HG03196 (cell line): Measurements from ENCODE around the gene GALNT14.

Experiments
- ATAC-seq: cut with Tn5 transposase; IDR thresholded peaks from one replicate; pipeline ENCODE4 v1.9.1; 2021; ENCODE audit not compliant: unreplicated experiment

The GALNT14 gene

GRCh38 chr2:30981096-30981495 is 157.1 kb downstream of the GALNT14 start:
- ATAC-seq, result no peak

- ATAC-seq, result no peak
Observed at GRCh38 chr2:30979822-30980245, 158.4 kb downstream of the GALNT14 start.

DNA sequence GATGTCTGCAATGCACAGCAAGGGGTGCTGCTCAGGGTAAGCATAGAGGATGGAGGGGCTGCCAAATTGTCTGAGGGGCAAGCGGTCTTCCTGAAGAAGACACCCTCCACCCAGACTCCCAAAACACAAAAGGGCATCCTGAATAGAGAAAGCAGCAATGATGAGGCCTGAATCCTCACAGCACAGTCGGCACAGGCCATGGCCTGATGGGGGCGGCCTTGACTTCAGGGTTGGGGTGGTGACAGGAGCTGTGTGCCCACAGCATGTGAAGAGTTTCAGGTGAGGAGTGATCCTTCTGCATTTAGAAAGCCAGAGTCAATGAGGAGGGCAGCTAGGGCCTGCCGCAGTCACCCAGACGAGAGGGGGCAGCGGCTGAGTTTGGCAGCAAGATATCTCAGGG is 159.4 kb downstream of the GALNT14 start:
- ATAC-seq, result no peak

DNA sequence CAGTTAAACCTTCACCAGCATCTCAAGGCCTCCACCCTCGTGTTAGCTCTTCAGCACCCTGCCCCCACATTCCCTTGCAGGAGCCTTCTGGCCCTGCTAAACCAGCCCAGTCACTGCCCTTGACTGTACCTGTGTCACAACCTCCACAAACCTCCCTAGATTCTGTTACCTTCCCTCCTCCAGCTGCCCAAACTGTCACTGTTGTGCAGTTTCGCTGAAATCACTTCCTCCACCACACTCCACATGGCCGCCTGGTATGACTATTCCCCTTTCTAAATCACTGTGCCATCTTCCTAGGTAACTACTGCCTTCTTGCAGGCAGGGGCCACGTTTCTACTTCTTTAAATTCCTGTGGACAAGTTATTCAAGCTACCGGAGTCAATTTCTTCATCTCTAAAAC is 160.2 kb downstream of the GALNT14 start:
- ATAC-seq, result no peak

DNA sequence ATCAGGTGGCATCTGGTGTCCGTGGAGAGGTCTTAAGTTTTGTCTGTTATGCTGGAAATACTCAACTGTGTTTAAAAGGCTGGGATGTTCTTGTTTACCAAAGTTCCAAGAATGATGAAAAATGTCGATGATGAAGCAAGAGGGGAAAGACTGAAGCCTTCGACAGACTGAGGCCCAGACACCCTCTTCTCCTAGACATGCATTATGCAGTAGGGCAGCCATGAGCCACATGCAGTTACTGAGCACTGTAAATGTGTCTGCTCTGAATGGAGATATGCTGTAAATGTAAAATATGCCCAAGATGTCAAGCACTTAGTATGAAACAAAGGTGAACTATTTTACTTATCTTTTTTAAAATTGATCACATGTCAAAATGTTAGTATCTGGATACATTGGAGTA is 163.1 kb downstream of the GALNT14 start:
- no peak for ATAC-seq

DNA sequence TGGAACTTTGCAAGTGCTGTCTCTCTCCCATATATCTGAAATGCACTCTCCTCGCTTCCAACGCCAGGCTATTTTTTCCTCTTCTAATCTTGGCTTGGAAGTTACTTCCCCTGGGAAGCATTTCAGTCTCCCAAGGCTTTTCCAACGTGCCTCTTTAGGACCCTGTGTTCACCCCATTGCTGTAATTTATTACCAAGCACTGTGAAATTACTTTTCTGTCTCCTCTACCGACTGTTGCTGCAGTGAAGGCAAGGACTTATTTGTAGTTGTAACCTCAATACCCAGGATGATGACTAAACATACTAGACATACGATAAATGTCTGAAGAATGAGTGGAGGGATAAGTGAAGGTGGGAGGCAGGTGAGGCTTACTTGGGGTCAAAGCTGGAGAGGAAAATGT is 163.7 kb downstream of the GALNT14 start:
- ATAC-seq, result no peak

DNA sequence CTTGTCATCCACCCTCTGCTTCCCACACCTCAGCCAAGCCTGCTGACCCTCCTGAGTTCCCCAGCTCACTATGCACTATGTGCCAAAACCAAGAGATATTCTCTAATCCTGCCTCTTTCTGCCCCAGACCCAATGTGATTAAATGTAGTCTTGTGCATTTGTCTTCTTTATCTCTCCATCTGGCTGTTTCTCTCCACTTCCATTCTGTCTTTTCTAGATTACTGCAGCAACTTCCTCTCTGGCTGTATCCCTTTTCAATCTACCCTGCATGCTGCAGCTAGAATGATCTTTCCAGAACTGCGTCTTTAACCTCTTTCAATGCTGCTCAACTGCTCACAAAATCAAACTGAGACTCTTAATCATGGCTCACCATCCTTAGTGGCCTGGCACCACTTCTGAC is 164.1 kb downstream of the GALNT14 start:
- no peak for ATAC-seq

DNA sequence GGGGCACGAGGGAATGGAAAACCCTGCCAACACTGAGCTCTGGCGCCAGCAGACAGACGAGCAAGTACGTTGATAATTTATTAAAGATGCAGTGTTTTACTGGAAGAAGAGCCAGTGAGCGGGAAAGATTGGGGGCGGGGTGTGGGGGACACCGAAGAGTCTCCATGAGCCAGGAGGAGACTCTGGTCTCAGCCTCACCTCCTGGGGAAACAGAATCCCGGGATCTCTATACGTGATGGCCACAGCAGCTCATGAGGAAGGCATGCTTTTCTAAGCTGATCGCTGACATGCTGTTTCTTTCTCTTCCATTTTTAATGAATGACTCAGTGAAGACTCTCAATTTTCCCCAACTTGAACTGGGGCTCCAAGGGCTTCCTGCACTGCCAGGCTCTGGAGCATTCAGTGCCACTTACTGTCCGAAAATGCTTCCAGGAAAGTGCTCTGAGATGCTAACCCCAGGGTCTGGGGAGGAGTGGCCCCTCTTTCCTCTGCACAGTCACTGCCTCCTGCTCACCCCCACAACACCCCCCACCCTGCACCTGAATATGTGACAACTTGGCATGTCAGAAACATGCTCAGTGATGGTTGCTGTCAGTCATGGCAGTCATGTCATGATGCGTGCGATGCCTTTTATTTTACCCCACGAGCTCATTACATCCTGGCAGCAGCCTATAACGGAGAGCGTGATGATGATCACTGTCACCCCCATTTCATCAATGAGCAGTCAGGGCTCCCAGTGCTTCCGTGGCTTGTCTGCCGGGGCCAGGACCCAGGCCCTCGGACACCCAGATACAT is 166.8 kb downstream of the GALNT14 start:
- no peak for ATAC-seq

GRCh38 chr2:30968660-30969397 is 169.4 kb downstream of the GALNT14 start:
- ATAC-seq, result no peak

GRCh38 chr2:30966786-30967185 is 171.5 kb downstream of the GALNT14 start:
- ATAC-seq, result no peak

GRCh38 chr2:30965022-30965531 is 173.2 kb downstream of the GALNT14 start:
- no peak for ATAC-seq

DNA sequence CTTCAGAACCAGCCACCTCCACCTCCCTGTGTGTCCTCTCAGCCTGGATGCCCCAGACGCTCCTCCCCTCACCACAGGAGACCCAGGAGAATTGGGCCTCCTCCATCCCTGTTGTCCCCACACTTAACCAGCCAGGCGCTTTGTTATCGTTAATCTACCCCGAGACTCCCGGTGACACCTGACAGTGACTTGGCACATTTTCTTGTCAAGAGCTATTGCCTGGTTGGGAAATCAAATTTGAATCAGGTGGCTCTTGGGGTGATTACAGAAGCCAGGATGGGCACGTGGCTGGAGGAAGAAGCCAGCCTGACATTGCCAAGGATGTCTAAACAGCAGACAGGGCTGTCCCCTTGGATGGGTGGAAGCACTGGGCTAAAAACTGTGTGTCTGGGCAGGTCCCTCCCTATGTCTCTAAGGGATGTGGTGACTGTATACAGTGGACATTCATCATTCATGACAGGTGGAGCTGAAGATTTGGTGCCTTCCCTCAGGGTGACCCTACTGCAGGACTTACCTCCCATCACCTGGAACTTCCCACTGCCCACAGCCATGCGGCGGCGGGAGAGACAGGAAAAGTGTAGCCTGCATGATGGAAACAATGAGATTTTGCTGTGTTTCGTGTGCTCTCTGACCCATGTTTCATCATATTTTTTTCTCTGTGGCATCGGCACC is 173.8 kb downstream of the GALNT14 start:
- no peak for ATAC-seq

DNA sequence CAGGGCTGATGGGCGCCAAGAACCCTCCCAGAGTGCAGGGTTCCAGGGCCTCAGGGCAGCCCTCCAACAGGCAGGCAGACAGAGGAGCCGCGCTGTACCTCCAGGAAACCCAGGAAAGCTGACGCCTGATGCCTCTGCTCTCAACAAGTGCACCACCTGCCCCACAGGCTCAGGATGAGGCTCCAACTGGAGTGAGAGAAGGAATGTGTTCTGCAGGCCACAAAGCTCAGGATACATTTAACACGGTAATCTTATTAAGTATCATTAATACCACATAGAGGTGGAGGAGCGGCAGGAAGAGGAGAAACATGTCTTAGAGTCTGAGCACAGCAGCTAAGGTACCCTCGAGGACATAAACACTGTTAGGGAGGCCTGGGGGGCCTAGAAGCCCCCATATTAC is 175.1 kb downstream of the GALNT14 start:
- ATAC-seq, result no peak

DNA sequence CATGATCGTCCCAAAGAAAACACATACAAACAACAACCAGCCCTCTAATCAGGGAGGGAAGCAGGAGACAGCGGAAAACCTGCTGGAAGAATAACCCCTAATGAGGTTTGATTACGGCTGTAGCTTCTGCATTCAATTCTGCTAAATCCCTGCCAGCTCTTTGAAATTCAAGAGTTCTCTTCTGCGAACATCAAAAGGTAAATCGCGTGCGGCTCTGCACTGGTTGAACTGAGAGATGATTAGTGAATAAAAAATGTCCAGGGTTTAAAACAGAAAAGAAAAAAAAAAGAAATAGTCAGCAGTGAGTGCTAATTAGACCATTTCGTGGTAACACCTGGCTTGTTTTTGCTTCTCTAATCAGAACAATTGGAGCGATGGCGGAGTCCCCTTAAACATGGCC is 178.0 kb downstream of the GALNT14 start:
- ATAC-seq, result no peak

- no peak for ATAC-seq
Observed at GRCh38 chr2:30959653-30960052, 178.6 kb downstream of the GALNT14 start.

DNA sequence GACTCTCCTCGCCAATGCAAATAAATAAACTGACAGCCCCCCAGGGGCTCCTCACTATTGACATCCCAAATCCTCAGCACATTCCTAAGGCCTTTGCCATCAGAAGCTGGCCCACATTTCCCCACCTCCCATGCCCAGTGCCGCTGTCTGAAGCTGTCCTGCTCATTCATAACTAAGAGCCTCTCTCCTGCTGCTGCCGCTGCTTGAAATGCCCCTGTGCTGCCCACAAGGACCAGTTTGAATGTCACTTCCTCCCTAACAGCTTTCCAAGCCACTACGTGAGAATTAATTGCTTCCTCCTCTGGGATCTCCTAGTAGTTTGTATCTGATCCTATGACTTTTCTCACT is 179.3 kb downstream of the GALNT14 start:
- no peak for ATAC-seq

DNA sequence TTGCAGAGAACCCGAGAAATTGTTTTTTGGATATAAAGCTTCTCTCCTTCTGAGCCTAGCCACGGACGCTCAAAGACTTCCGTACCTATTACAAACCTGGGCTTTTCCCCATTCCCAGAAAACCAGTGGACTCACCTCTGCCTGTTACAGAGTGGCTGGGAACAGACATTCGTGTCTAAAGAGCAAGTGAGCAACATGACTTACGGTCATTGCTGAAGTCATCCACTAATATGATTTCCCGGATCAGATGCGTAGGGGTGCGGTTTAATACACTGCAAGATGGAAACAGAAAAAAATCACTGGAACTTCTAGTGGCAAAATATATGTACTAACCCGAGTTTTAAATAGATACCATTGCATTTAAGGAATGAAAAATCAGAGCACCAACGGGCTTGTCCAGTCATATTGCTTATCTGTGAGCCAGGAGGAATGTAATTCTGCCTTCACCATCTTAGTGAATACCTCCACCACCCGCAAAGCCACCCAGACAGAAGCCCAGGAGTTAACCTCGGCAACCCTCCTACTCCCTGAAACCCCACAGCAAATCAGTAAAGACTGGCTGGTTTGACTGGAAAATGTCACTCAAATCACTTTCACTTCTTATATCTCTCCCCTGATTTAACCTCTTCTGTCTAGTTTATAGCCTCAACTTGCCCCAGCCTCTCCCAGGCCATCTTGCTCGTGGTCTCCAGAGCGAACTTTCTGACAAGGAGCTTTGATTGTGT is 179.9 kb downstream of the GALNT14 start:
- no peak for ATAC-seq

GRCh38 chr2:30957591-30957990 is 180.6 kb downstream of the GALNT14 start:
- ATAC-seq, result no peak

- no peak for ATAC-seq
Observed at GRCh38 chr2:30956995-30957394, 181.2 kb downstream of the GALNT14 start.

DNA sequence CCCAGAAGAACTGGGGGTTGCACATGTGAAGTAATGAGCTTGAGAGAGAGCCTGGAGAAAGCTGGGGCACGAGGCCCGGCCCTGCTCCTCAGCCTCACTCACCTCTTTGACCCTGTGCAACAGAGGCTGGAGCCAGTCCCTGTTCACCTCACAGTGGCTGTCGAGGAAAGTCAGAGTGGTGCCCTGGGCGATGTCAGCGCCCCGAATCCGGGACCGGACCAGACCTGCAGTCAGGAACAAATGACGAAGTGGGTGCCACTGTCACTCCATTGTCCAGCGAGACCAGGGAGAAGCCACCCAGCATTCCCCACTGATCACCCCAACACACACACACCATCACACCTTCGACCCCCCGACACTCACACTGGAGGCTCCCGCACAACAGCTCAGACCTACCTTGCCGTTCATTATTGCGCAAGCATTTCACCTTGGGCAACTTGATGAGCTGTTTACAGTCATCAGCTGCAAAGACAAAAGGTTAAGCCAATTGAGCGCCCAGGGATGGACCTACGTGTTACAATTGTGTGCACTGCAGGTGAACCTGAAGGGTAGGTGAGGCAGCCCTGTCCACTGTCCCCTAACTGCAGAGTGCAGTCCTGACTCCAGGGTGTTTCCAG is 182.6 kb downstream of the GALNT14 start:
- ATAC-seq, result no peak

- no peak for ATAC-seq
Observed at GRCh38 chr2:30950339-30950738, 187.9 kb downstream of the GALNT14 start.
